Islet precursor cell (in vitro differentiated cells): Measurements from ENCODE around the gene CREB5.
"Not testable (repeated sequence)": the region's sequence is repeated elsewhere in the genome, so short reads cannot be mapped to it uniquely, and the experiment has no call there.

ENCODE experiments used
- DNase-seq: peaks from one replicate; pipeline ENCODE4 v3.0.0-alpha.2; 2018

The CREB5 gene

DNA sequence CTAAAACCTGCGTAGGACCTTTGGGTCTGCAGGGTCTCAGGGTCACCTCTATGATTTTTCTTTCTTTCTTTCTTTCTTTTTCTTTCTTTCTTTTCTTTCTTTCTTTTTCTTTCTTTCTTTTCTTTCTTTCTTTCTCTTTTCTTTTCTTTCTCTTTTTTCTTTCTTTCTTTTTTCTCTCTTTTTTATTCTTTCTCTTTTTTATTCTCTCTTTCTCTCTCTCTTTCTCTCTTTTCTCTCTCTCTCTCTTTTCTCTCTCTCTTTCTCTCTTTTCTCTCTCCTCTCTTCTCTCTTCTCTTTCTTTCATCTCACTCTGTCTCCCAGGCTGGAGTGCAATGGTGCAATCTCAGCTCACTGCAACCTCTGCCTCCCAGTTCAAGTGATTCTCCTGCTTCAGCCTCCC, 139.4 kb downstream of the CREB5 start:
- not testable (repeated sequence) for DNase-seq

DNA sequence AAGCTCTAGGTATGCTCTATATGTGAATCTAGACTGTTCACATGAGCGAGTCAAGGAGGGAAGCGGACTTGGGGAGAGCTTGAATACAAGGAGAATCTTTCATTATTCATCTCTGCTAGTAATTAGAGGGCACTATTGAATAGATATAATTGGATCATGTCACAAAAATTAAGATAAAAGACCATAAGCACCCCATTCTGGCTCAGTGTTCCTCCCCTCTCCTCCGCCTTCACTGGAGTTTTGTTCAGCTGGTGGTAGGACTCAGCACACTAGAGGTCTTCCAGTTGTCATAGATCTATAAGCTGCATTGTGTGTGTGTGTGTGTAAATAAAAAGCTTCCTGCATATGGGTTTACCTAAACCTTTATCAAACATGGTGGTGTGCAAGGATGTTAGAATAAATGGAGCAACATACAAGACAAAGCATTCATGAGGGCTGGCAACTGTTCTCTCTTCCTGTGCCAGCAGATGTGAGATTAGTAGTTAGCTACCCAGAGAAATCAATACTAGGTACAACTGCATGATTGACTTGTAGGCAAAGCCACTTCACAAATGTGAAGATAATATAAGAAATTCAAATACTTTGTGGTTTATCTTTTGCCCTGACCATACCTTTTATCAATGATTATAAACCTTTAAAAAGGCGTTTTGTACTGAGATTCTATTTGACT, 142.6 kb downstream of the CREB5 start:
- no peak for DNase-seq

DNA sequence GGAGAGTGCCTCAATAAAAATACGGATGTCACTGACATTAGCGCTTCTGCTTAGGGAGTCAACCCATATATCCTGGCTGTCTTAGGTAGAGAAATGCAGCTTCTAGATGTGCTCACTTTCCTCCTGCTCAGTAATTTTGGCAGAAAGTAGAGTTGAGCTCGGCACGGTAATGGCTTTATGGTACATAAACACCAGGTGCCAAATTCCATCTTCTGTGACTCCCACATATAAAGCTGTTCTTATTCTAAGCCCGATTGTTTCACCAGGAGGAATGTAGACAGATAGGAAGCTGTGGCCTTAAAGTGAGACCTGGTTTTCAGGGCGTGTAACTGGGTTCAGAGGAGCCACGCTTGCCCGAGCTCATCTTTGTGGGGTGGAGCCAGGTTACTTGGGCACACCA, 143.7 kb downstream of the CREB5 start:
- no peak for DNase-seq

DNA sequence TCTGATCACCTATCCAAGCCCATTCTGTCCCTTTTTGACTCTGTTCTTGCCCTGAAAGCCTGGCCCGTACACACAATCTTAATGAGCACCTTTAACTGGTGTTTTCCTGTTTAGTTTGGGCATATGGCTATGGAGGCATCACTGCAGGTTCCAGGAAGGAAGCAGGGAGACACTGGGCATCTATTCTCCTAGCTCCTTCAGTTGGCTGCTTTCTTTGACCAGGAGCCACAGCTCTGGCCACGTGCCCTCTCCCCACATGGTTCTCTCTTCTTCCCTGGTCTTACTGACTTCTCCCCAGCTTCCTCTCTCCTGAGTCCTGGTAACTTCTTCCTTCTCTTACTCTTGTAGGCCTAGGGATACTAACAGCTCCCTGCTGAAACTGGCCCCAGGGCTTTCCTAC, 144.4 kb downstream of the CREB5 start:
- no peak for DNase-seq

DNA sequence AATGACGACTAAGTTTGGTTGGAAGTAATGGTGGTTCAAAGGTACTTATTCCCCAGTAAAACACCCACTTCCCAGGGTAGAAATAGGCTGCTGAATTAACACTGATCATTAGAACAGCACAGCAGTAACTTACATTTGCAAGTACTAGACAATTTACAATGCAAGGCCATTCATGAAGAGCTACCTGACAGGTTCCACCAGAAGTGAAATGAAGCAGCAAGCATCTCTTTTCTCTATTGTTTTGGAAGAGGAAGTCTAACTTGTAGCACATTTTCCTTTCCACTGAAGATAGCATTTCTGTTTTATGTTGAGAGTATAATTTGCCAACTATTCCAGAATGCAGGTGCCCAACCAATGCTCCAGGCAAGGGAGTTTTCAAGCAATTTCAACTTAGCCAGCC, 145.9 kb downstream of the CREB5 start:
- no peak for DNase-seq

DNA sequence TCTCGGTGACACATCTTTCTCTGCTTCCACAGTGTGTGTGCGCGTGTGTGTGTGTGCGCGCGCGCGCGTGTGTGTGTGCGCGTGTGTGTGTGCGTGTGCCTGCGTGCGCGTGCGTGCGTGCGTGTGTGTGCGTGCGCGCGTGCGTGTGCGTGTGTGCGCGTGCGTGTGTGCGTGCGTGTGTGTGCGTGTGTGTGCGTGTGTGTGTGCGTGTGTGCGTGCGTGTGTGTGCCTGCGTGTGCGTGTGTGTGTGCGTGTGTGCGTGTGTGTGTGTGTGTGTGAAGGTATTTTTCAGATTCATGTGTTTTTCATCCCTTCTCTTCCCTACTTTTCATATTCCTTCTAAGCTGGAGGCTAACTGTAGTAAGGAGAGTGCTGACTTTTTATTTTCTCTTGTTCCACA, 148.4 kb downstream of the CREB5 start:
- no peak for DNase-seq

DNA sequence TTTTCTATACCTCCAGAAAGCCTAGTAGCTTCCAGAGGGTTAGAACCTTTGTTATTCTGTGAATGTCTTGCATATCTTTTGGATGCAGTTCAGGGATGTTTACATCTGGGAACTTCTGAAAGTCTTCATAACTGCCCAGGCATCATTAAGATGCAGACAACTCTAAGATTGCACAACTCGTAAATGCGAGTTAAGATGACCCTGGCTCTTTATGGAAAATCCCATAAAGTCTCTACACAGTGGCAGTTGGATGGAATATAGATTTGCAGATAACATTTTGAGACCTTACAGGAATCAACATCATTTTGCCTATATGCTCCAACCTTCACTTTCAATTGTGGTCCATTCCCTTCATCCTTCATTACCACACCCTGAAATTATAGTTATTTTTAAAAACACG, 151.7 kb downstream of the CREB5 start:
- DNase-seq = no peak

DNA sequence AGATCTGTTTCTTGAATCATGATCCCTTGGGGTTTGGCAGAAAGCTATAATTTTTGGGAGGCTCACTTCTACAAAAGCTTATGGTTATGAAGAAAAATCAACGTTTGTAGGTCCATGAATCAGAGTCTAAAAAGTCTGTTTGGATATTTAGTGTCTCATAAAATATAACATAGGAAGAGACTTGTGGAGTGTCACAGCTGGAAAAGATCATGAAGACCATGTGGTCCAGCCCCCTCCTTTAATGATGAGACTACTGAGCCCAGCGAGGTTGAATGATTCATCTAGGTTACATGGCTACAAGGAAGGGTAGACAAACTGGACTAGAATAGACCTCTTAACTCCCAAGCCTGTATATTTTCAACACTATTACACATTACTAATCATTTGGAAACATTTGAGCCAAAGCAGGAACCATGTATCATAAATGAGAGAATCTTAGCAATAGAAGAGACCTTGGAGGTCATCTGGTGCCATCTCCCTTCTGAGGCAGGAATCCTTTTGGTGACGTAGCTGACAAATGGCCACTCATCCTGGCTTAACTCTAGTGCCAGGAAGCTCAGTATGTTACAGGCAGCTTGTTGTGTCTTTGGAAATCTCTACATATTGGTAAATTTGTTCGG, 152.5 kb downstream of the CREB5 start:
- DNase-seq = no peak

DNA sequence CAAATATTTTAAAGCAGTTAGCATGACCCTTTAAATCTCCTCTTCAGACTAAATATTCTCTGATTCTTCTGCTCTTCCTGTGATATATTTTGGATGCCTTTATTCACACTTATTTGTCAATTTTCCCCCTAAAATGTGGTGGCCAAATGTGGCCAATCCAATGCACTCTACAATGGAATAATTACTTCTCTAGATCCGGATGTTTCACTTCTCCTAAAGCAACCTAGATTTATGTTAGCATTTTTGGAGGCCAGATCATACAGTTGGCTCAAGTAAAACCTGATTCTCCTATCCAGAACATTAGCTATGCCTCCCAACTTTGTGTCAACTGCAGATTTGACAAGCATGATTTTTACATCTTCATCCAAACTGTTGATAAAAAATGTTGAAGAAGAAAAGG, 153.7 kb downstream of the CREB5 start:
- no peak for DNase-seq

DNA sequence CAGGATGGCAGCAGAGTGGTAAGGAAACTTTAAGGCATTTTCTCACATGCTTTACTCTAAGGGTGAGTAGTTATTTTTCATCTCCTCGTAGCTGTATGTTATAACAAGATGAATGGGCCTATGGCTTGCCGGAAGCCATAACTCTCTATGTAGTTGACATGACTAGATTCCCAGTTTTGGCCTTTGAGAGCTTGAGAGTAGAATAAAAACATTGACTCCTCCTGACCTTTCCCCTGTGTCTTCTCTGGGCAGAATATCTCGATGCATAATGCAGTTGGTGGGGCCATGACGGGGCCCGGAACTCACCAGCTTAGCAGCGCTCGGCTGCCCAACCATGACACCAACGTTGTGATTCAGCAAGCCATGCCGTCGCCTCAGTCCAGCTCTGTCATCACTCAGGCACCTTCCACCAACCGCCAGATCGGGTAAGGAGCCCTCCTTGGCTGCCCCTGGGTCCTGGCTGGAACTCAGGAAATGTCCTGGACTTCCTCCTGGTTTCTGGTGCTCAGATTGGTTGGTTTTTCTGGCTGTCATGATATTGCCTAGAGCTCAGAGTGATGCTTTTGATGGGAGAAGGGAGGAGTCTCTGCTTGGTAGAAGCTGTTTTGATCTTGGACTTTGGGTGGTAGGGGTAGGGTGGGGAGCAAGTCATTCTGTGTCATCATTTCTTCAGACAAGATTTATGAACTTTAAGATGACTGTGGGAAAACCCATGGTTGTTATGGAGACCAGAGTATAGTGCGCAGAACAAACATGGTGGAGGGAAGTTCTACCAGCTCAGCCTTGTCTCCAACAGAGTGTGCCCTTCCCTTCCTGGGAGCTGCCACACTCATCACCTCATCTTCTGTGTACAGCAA, 158.0 kb downstream of the CREB5 start:
- no peak for DNase-seq

DNA sequence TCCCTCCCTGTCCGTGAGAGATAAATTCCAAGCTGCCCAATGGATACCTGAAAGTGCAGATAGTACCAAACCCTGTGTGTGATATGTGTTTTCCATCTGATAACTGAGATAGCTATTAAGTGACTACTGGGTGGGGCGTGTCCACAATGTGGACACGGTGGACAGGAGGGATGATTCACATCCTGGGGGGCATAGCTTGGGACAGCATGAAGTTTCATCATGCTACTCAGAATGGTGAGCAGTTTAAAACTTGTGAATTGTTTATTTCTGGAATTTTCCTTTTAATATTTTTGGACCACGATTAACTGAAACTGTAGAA, 158.6 kb downstream of the CREB5 start:
- DNase-seq = no peak

DNA sequence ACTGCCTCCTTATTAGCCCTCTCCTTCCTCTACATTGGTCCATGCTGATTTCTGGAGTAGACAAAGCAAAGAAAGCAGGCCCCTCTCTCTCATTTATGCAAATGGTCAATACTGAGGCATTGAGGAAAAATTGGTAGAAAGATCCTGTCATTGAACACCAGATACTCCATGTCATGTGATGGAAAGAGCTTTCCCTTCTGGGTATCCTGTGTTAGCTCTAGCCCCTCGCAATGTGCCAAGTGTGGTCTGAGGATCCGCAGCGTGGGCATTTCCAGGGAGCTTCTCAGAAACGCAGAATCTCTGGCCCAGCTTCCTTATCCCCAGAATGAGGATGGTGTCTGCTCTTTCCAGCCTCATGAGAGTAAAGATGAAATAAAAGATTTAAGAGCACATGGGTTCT, 159.1 kb downstream of the CREB5 start:
- DNase-seq = no peak

DNA sequence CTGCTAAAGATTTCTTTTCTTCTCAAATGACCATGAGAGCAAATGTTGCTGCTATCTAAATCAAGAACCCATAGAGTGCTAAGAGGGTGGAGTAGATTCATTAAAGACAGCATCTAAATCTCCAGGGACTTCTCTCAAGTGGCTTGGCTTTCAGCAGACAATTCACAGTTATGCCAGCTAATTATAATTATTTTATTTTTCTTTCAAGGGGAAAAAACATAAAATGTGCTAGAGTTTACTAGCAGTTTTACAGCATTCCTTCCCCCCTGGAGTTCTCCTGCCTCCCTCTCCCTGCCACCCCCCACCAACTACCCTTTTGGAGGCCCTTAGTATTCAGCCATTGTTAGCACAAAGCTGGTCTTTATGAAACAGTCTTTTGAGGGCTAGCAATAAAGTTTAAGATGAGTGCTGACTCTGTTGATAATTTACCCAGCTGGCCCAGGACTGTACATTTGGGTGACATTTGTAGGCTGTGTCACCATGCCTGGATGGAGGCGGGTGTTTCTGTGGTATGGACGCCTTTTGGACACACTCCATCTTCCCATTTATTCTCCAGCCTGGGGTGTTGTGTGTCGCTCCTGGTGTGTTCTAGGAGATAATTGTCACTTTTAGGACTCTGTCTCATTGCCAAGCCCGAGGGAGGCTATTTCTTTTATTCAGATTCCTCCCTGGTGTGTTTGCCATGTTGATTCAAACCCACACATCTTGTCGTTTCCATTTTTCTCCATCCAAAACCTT, 160.2 kb downstream of the CREB5 start:
- no peak for DNase-seq

DNA sequence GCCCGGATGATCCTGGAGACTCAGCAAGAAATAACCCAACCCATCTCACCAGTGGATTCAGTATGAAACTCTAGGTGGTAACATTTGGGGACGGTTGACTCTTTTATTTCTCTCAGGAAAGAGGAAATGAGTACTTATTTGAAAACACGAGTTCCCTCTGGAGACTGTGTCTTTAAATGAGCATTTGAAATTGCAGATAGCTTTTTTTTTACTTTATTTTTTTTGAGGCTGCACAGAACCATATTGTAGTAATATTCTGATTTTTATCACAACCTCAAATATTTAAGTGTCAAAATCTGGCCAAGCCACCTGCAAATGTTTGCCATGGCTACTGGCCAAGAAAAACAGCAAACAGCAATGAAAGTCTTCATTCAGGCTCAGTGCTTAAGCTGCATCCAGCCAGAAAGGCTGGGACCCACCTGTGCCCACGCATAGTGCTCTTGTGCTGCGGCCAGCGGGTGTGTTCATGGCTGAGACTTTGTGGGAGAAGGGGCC, 160.8 kb downstream of the CREB5 start:
- no peak for DNase-seq

DNA sequence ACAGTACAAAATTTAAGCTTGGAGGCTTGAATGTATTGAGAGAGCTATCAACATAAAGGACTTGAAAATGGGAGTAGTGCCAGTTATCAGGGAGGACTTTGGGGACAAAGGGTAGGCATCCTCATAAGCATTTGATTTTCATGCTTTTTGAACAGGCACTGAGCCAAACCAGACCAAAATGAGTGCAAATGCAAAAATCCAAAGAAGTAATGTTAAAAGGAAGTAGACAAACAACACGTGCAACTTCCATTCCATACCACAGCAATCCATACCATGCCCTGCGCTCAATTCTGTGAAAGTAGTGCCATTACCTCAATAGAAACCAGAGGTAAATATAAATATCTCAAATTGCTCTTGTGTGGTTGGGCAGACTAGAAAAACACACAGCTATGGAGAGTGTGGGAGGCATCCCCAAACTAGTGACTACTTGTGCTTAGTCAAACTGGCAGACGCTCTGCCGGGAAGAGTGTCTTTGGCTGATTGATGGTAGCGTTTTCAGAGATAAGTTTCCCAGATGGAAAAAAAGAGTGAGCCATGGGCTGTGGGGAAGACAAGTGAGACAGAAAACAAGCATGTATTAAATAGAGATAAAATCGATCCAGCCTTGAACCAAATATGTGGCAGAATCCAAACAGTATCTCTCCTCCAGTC, 161.5 kb downstream of the CREB5 start:
- DNase-seq = no peak

DNA sequence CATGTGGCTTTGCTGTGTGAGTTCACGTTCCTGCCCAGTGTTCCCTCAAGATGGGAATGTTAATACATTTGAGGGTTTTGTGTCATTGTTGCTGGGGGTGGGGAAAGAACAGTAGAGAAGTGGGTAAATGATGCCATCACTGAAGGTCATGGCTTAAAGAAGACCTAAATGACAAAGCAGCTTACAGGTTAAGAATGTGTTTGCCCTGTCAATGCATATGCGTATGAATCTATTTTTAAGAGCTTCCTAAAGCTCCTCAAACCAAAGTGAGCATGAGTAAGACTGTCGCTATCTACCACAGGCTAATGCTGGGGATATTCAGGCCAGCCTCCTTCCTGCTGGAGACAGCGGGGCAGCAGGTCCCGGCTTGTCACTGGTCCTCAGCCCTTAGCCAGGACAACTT, 162.9 kb downstream of the CREB5 start:
- DNase-seq = no peak

DNA sequence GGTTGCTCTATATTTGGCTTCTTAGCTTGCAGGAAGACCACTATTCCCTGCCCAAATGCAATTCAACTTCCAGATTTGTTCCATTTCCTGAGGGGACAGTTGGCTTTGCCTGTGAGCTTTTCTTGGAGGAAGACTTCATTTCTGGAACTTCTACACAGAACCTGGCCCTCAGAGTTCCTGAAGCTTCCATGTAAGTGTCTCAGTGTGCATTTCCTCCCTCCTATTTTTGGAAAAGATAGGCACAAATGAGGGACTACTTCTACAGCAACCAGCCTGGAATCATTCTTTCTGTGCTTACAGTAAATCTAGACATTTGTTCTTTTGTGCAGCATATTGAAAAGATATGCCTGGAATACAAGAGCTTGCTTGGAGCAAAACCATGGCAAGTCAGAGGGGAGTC, 164.3 kb downstream of the CREB5 start:
- DNase-seq = no peak

DNA sequence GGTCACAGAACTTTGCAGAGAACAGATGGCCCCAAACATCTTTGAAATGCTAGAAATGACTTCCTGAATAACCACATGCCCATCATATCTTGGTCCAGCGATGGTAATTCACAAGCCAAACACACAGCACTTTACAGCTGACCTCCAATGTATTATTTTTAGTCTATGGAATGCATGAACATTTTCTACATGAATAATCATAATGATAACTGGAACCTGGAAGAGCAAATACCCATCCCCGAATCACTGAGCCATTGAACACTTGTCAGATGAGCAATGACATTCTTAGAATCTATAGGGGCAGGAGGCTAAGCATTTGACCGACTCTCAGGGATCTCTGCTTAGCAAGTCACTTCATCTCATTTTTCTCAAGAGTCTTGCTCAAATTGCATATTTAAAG, 167.3 kb downstream of the CREB5 start:
- DNase-seq = no peak

DNA sequence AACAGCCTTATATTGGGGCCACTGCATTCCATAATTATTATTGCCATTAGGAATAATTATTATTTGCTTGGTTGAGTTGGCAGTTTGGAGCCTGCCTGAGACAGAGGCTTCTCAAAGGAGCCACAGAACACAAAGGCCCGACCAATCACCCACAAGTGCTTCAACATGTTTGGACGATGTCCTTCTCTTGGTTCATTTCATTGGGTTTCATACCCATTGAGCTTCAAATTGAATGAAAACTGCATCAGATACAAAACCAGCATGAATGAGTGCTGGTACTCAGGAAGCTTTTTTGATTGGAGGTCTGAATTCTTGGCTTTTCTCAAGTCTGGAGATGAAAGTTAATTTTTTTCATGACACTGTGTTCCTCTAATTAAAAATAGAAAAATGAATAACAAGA, 168.3 kb downstream of the CREB5 start:
- no peak for DNase-seq

DNA sequence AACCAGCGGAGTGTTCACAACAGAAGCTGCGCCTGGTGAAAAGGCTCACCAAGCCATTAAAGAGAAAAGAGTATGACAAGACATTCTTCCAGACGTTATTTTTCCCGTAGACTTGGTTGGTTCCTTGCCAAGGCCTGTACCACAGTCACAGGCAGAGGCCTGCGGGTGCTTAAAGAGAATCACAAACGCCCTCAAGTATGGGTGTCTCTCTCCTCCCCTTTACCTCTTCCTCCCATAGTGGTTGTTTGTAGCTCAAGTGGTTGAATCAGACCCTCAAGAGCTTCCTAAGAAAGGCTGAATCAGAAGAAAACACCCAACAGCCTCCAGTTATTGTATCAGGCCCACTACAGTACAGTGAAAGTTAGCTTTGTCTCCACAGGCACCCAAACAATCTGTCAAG, 169.0 kb downstream of the CREB5 start:
- no peak for DNase-seq

DNA sequence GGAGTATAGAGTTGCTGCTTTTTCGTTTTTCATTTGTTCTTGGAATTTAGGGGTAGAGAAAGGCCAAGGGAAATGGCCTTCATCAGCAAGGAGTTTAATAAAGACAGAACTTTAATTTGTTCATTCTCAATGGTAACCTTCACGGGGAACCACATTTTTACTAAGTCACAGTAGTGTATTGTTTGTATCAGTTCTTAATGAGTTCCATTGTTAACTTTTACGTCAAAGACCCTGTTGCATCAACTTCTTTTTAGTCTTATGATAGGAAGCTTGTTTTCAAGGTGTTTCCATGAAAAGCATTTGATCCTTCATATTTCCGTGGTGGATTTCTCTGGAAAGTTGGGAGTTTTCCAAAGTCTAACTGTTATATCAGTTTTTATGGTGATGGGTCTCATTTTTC, 169.9 kb downstream of the CREB5 start:
- no peak for DNase-seq

DNA sequence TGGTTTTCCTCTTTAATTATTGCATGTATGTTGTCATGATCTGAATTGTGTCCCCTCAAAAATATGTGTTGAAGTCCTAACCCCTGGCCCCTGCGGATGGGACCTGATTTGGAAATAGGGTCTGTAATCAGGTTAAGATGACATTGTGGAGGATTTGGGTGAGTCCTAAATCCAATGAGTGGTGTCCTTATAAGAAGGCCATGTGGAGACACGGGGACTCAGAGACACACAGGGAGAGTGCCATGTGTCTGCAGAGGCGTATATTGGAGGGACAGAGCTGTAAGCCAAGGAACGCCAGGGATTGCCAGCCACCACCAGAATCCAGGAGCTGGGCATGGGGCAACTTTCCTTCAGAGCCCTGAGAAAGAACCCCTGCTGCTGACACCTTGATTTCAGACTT, 171.9 kb downstream of the CREB5 start:
- no peak for DNase-seq

DNA sequence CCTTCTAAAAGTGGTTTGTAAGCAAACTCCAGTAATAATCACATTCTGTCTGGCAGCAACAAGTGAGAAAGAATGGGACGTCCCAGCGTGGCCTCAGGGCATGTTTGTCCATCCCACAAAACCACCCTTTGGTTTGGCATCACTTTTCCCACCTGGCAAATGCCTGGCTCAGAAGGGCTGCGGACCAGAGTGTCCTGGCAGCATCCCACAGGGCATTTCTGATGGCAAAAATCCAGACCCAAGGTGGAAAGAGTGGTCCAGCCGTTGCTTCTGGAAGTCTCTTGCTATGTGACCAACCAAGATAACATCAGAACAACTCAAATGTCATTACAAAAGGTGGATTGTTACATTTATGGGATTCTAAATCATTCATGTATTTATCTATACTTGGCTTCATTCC, 174.4 kb downstream of the CREB5 start:
- no peak for DNase-seq
